ENCODE results near the gene PPHLN1.

The PPHLN1 gene, protein sequence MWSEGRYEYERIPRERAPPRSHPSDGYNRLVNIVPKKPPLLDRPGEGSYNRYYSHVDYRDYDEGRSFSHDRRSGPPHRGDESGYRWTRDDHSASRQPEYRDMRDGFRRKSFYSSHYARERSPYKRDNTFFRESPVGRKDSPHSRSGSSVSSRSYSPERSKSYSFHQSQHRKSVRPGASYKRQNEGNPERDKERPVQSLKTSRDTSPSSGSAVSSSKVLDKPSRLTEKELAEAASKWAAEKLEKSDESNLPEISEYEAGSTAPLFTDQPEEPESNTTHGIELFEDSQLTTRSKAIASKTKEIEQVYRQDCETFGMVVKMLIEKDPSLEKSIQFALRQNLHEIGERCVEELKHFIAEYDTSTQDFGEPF

DNA sequence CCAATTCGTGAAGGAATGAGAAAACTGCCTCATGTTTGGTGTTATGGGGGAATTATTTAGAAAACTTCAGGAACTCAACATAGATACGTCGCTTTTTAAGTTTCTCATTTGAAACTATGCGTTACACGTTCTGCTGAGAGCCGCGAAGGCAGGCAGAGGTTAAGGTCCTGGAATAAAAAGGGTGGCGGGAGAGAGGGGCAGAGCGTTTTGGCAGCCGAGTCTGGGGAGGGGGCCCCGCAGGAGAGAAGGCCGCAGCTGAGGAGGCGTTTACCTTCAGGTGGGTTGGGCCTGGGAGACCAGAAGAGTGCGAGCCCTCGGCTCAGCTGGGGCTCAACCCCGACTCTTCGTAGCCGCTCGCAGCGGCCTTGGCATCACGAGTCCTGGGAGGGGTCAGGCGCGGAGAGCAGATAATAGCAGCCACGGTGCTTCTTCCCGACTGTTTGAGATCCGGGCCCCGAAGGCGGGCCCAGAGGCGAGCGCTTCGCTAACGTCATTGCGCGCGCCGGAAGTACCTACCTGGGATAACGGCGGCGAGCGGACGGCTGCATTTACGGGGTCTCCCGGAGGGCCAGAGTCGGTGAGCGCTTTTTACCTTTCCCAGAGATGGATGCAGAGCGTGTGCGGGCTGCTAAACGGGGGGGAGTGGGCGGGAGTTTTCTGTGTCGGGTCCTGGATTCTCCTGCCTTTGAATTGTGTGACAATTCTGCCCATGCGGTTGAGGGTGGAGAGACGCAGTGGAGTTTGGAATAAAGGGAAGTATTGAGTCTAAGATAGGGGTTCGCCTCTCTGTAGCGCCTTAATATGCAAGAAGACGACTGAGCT lies at the start of gene PPHLN1, which contains the start of gene ZCRB1:
Gene PPHLN1 (plus strand): TSS at position 515 of the 822 bp plus-strand sequence. CDS start 9,736 bp downstream, outside the sequence.
Gene ZCRB1 (minus strand): TSS at position 442 of the 822 bp plus-strand sequence. CDS start 1,992 bp downstream, outside the sequence.
- peak; percentile 66 to 78 (median 70) for DNase-seq (ENCODE audit: low read depth in 3 of 3)

DNA sequence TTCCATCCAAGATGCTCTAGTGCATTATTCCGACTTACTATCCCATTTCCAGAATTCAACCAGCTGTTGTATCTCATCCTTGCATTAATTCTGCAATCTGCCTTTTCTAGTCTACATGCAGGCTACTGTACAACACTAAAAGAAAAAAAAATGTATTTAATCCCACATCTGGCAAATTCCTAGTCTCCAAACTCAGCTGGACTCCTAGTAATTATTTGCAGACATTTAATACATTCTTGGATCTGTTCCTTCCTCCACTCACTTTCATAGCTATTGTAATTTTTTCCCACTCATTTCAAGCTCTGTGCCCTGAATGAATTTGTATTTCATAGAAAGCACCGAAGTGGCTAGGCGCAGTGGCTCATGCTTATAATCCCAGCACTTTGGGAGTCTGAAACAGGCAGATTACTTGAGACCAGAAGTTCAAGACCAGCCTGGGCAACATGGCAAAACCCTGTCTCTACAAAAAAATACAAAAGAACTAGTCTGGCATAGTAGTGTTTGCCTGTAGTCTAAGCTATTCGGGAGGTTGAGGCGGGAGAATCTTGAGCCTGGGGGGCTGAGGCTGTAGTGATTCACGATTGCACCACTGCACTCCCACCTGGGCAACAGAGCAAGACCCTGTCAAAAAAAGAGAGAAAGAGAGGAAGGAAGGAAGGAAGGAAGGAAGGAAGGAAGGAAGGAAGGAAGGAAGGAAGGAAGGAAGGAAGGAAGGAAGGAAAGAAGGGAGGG lies 48.4 kb upstream of the PPHLN1 start:
- DNase-seq (ENCODE audit: low read depth in 3 of 3), result no peak

GRCh38 chr12:42278128-42278510 lies 47.8 kb upstream of the PPHLN1 start:
- no peak for DNase-seq (ENCODE audit: low read depth in 3 of 3)

GRCh38 chr12:42281278-42281677 lies 44.7 kb upstream of the PPHLN1 start:
- no peak for DNase-seq (ENCODE audit: low read depth in 3 of 3)

- DNase-seq (ENCODE audit: low read depth in 3 of 3), result no peak
These were observed 44.1 kb upstream of the PPHLN1 start for GRCh38 chr12:42281844-42282243.

GRCh38 chr12:42282294-42282693 lies 43.7 kb upstream of the PPHLN1 start:
- DNase-seq (ENCODE audit: low read depth in 3 of 3), result no peak

DNA sequence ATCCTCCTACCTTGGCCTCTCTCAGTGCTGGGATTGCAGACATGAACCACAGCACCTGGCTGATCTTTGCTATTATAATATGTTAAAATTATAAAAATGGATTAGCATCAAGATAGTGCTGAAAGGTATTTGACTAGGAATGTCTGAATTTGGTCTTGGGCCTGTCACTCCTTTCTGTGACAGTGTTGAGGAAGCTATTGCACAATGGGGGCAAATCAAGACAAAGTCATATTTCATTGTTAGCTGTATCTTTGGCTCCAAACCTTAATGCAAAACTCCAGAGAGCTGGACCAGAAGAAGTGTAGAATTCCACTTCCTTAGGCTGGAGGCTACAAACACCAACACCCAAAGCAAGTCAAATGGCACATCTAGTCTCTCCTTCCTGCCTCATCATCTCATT lies 42.2 kb upstream of the PPHLN1 start:
- no peak for DNase-seq (ENCODE audit: low read depth in 3 of 3)

- no peak for DNase-seq (ENCODE audit: low read depth in 3 of 3)
These were observed 41.8 kb upstream of the PPHLN1 start for GRCh38 chr12:42284157-42284556.

- DNase-seq (ENCODE audit: low read depth in 3 of 3), result no peak
These were observed 41.1 kb upstream of the PPHLN1 start for GRCh38 chr12:42284876-42285275.

- no peak for DNase-seq (ENCODE audit: low read depth in 3 of 3)
These were observed 40.5 kb upstream of the PPHLN1 start for GRCh38 chr12:42285431-42285830.

DNA sequence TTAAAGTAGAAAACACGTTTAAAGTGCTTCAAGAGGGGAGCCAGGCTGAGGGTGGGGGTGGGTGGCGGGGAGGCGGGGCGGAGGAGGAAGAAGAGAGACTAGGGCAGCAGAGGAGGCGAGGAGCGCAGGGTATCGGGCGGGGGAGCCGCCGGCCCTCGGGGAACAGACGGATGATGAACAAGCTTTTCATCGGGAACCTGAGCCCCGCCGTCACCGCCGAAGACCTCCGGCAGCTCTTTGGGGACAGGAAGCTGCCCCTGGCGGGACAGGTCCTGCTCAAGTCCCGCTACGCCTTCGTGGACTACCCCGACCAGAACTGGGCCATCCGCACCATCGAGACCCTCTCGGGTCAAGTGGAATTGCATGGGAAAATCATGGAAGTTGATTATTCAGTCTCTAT lies 39.2 kb upstream of the PPHLN1 start:
- no peak for DNase-seq (ENCODE audit: low read depth in 3 of 3)

- DNase-seq (ENCODE audit: low read depth in 3 of 3), result no peak
These were observed 37.4 kb upstream of the PPHLN1 start for GRCh38 chr12:42288544-42288943.

DNA sequence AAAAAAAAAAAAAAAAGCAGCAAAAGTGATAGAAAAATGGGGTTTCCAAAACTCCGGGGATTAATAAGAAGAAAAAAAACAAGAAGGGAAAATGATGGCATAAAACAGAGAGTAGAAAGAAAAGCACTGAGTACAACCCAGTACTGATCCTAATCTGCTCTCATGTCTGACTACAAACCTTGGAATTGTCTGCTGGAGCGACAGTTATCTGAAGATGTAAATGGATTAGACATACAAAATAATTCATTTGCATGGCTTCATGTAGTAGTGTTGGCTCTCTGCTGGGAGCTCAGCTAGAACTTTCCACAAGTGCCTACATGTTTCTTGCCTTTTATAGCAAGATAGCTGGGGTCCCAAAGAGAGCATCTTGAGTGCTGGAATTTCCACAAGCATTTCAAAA lies 34.3 kb upstream of the PPHLN1 start:
- DNase-seq (ENCODE audit: low read depth in 3 of 3), result no peak

DNA sequence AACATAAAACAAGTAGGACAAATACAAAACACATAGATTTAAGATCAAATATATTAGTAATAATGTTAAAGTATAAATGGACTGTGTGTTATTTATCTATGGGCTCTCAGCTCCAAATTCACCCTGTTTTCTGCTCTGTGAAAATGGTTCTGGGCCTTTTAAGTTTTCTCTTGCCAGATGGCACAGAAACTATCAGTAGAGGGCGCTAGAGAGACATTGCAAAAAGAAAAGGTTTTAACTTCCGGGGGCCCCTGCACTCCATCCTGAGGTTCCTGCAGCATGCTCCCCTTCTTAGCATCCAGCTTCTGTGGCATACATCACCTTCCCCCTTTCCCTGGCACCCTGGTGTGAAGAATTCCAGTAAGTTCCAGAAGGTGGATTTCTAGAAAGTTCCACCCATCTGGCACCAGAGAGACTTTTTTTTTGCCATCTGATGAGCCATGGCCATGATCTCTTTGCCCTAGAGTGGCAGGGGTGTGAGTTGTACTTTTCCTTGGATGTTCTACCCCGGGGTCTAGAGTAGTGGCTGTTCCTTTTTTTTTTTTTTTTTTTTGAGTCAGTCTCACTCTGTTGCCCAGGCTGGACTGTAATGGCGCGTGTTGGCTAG lies 29.4 kb upstream of the PPHLN1 start:
- no peak for DNase-seq (ENCODE audit: low read depth in 3 of 3)

- no peak for DNase-seq (ENCODE audit: low read depth in 3 of 3)
These were observed 27.1 kb upstream of the PPHLN1 start for GRCh38 chr12:42298887-42299286.

DNA sequence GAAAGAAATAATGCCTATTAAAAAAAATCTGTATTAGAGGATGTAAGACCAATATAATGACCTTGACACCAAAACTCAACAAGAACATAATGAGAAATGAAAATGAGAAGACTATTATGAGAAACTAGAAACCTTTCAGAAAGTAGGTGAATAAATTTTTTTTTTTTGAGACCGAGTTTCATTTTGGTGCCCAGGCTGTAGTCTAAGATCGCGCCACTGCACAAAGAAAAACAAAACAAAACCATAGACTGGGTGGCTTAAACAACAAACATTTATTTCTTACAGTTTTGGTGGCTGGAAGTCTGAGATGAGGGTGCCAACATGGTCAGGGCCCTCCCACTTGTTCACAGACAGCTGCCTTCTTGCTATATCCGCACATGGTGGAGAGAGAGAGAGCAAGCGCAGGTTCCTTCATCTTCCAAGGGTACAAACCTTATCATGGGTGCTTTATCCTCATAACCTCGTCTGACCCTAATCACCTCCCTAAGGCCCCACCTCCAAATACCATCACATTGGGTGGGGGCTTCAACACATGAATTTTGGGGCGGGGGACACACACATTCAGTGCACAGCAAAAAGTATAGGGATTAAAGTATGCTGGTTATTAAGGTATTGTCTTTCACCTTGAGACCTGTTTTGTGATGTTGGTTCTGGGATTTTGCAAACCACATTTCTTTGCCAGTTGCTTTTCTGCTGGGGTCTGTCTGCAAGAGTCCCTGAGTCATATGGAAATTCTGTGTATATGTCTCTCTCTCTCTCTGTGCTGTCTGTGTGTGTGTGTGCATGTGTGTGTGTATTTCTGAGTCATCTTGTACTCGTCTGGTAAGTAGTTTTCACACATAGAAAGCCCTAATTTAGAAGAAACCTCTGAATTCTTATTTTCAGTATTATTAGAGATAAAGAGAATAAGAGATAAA lies 26.3 kb upstream of the PPHLN1 start:
- DNase-seq (ENCODE audit: low read depth in 3 of 3), result peak; percentile 47 to 66 (median 60)

DNA sequence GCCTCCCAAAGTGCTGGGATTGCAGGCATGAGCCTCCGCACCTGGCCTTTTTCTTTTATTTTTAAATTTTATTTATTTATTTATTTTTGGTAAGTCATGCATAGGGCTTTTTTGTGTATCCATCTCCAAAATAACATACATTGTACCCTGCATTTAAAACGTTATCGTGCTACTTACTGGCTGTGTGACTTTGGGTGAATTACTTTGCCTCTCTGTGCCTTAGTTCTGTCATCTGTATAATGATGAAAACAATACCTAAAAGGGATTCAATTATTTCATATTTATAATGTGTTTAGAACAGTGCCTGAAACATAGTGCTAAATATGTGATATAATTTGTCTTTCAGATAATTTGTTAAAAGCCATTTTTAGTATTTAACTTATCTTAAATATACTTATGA lies 19.7 kb upstream of the PPHLN1 start:
- DNase-seq (ENCODE audit: low read depth in 3 of 3), result no peak

DNA sequence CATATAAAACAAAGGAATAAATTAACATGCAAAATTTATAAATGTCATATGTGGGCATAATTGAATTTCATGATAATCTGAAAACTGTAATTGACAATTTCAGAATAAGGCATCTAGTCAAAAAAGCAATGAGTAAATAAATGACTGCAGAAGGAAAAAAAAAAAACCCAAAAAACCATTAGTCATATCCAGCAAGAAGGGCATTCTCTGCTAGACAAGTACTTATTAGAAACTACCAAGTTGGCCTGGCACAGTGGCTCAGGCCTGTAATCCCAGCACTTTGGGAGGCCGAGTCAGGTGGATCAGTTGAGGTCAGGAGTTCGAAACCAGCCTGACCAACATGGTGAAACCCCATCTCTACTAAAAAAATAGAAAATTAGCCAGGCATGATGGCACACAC lies 17.6 kb upstream of the PPHLN1 start:
- DNase-seq (ENCODE audit: low read depth in 3 of 3), result no peak

DNA sequence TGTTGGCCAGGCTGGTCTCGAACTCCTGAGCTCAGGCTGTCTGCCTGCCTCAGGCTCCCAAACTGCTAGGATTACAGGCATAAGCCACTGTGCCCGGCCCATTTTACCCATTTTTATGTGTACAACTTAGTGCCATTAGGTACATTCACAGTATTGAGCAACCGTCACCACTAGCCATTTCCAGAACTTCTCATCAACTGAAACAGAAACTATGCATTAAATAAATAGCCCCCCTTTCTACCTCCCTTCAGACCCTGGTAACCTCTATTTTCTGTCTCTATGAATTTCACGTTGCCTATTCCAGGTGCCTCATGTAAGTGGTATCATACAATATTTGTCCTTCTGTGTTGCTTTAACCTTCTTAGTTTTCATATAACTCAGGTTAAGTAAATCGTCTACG lies 16.0 kb upstream of the PPHLN1 start:
- no peak for DNase-seq (ENCODE audit: low read depth in 3 of 3)

DNA sequence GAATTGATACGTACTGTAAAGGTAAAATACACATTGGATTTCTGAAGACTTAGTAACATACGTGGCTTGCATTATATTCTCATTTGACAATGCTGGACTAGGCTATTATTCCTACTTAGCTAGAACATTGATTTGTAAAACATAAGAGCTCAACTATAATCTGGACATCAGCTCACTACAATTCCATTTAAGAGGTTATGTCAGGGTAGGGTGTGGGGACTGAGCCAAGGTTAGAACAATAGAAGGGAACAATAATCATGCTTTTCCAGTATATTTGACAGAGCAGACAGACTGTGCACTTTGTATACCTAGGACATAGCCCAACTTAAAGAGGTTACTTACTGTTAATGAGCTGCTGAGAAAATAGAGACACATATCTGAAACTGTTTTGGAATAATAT lies 10.9 kb upstream of the PPHLN1 start:
- no peak for DNase-seq (ENCODE audit: low read depth in 3 of 3)

DNA sequence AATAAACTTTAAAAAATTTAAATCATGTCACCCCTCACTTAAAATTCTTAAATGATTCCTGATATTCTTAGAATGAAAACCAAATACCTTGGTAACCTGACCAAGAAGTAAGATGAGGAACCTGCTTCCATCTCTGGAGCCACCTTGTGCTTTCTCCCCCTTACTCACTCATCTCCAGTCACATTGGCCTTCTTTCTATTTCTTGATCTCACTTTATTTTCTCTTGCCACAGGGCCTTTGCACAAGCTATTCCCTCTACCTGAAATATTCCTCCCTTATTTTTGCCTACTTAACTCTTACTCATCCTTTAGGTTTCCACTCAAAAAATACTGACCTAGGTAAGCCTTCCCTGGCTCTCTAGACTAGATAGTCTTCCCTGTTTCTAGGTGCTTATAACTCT lies 5.2 kb upstream of the PPHLN1 start:
- no peak for DNase-seq (ENCODE audit: low read depth in 3 of 3)

Measured in stimulated activated CD4-positive, alpha-beta T cell treated with anti-CD3 and anti-CD28 coated beads, TNF-alpha, amount 100 ng/mL, for 24 hours (primary cell).